Skeletal muscle satellite cell (primary cell): ENCODE results near the gene CARMIL3. TPM values are rescaled to one million over a fixed set of nuclear protein-coding genes. Genes with fewer than 3 reads are reported as not detected.
"Not testable (repeated sequence)": the region's sequence is repeated elsewhere in the genome, so short reads cannot be mapped to it uniquely, and the experiment has no call there.

Experiments
- H3K27me3 ChIP-seq: 2 replicates; pipeline ENCODE4 v1.7.0; 2013; ENCODE audit warnings: low read length; ENCODE audit not compliant: control insufficient read depth, insufficient read depth
- H3K36me3 ChIP-seq: 2 replicates; pipeline ENCODE4 v1.7.0; 2013; ENCODE audit warnings: mild to moderate bottlenecking, control low read depth, low read length; ENCODE audit not compliant: insufficient read depth
- H3K4me1 ChIP-seq: 2 replicates; pipeline ENCODE4 v1.7.0; 2013; ENCODE audit warnings: low read length; ENCODE audit not compliant: control insufficient read depth, insufficient read depth
- H3K4me2 ChIP-seq: 2 replicates; pipeline ENCODE4 v1.7.0; 2013; ENCODE audit warnings: mild to moderate bottlenecking, low read length
- H3K4me3 ChIP-seq: 2 replicates; pipeline ENCODE4 v1.7.0; 2013; ENCODE audit warnings: low read length
- H3K9ac ChIP-seq: 2 replicates; pipeline ENCODE4 v1.7.0; 2013; ENCODE audit warnings: mild to moderate bottlenecking, low read depth, low read length, moderate library complexity
- H3K9me3 ChIP-seq: replicated peaks from 2 replicates; pipeline ENCODE4 v1.7.0; 2013; ENCODE audit warnings: mild to moderate bottlenecking, control low read depth, low read length
- total RNA-seq: library from RNA; depleted of rRNA; stranded (reverse); fragments of >200 nt; gene quantifications from 2 replicates; pipeline ENCODE4 v1.2.3, GENCODE V29; 2012; rRNA removed

Gene CARMIL3, protein sequence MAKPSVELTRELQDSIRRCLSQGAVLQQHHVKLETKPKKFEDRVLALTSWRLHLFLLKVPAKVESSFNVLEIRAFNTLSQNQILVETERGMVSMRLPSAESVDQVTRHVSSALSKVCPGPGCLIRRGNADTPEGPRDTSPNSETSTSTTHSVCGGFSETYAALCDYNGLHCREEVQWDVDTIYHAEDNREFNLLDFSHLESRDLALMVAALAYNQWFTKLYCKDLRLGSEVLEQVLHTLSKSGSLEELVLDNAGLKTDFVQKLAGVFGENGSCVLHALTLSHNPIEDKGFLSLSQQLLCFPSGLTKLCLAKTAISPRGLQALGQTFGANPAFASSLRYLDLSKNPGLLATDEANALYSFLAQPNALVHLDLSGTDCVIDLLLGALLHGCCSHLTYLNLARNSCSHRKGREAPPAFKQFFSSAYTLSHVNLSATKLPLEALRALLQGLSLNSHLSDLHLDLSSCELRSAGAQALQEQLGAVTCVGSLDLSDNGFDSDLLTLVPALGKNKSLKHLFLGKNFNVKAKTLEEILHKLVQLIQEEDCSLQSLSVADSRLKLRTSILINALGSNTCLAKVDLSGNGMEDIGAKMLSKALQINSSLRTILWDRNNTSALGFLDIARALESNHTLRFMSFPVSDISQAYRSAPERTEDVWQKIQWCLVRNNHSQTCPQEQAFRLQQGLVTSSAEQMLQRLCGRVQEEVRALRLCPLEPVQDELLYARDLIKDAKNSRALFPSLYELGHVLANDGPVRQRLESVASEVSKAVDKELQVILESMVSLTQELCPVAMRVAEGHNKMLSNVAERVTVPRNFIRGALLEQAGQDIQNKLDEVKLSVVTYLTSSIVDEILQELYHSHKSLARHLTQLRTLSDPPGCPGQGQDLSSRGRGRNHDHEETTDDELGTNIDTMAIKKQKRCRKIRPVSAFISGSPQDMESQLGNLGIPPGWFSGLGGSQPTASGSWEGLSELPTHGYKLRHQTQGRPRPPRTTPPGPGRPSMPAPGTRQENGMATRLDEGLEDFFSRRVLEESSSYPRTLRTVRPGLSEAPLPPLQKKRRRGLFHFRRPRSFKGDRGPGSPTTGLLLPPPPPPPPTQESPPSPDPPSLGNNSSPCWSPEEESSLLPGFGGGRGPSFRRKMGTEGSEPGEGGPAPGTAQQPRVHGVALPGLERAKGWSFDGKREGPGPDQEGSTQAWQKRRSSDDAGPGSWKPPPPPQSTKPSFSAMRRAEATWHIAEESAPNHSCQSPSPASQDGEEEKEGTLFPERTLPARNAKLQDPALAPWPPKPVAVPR (N-terminal part only)
- total RNA-seq: under 0.01 TPM in 1 of 2 replicates, not detected in the other

DNA sequence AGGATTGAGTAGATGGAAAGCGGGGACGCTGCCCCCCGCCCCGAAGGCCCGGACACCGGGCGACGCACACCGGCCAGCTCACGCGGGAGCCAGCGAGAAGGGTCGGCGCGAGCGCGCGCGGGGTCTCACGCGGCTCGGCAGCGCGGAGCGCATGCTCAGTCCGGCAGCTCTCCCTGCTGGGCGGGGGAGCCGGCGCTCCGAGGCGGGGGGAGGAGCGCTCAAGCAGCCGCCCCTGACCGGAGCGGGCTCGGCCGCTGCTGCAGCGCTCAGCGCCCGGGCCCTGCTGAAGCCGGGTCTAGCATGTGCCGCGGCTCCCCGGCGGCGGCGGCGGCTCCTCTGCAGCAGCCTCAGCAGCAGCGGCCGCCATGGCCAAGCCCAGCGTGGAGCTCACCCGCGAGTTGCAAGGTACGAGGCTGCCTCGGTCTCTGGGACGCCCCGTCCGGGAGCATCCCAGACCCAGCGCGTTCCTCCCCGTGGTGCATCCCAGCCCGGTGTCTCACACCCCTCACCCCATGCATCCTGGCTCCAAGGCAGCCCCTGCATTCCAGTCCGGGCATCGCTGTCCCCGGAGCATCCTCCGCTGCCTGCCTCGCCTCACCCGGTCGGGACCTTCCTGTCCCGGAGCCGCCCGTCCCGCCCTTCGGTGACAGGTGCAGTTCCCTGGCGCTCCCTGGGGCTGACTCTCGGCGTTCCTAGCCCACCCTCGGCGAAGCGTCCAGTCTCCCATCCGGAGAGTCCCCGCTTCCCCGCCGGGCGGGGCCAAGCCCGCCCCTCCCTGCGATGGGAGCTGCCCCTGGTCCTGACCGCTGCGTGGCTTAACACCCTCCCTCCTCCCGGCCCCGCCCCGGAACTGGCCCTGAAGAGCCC, at the start of gene CARMIL3:
Gene CARMIL3, plus strand, starts transcription at position 221 of the 867 bp plus-strand sequence. Its CDS starts 145 bp downstream, at position 366.
- Histone ChIP-seq H3K27me3 (peaks cover 59% of the 10 kb centered on the region), H3K9ac (peak within 1 kb of the TSS; percentile 74), H3K36me3 (no peaks in the 10 kb centered on the region), H3K9me3 (no peaks in the 10 kb centered on the region), H3K4me3 (peak within 1 kb of the TSS; percentile 78), H3K4me2 (peak within 1 kb of the TSS; percentile 94), H3K4me1 (peaks cover 9% of the 10 kb centered on the region)

DNA sequence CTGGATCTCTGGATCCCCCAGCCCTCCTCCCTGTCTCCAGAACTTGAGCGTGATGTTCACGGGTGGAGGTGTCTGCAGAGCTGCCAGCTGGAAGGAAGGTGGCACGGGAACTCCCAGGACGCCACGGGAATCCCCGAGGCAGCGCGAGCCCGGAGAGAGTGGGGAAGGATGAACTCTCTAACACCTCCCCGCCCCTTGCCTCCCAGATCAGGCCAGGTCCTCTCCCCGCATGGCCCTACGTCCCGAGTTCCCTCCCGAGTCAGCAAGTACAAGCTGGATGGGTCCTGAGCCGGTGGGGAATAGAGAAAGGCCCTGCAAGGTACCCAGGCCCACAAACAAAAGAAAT, 45.4 kb upstream of the CARMIL3 start:
- not testable (repeated sequence) for H3K4me1 ChIP-seq, H3K27me3 ChIP-seq, H3K36me3 ChIP-seq, H3K9me3 ChIP-seq
- Histone ChIP-seq H3K4me3 (peak overlapping the region; percentile 67), H3K9ac (peak overlapping the region; percentile 47), H3K4me2 (peak overlapping the region; percentile 79)

DNA sequence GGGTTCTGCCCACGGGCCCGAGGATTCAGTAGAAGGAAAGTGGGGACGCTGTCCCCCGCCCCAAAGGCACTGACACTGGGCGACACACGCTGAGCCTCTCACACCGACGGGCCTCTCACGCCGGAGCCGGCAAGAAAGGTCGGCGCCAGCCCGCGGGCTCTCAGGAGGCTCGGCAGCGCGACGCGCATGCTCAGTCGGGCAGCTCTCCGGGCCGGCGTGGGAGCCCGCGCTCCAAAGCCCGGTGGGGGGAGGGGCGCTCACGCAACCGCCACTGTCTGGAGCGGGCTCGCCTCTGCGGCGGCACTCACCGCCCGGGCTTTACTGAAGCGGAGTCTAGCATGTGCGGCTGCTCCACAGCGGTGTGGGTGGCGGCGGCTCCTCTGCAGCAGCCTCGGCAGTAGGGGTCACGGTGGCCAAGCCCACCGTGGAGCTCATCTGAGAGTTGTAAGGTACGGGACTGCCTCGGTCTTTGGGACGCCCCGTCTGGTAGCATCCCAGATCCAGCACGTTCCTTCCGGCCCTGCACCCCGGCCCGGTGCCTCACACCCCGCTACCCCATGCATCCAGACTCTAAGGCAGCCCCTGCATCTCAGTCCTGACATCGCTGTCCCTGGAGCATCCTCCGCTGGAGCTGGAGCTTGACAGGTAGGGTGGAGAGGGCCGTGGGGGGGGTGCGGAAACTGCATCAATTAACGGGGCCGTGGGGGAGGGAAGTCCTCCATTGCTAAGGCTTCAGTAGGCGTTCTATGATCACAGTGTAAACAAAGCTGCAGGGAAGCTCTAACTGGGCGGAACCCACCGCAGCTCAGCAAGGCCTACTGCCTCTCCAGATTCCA, 44.8 kb upstream of the CARMIL3 start:
- Histone ChIP-seq H3K4me2 (peak overlapping the region; percentile 79), H3K9ac (peak overlapping the region; percentile 47), H3K4me3 (peak overlapping the region; percentile 67)
- H3K9me3 ChIP-seq, H3K4me1 ChIP-seq, H3K27me3 ChIP-seq, H3K36me3 ChIP-seq: not testable (repeated sequence)

DNA sequence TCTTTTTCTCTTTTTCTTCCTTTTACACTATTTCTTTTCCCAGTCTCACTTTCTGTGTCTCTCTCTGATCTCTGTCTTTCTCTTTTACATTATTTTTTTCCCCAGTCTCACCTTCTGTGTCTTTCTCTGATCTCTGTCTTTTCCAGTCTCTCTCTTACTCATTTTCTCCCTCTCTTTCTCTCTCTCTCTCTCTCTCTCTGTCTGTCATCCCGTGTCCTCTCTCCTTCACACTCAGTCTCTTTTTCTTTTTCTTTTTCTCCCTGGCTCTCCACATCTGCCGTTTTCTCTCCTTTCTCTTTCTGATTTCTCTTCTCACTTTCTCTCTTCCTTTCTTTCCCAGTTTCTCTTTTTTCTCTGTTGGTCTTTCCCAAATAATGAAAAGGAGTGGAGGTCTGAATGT, 40.8 kb upstream of the CARMIL3 start:
- Histone ChIP-seq H3K4me1 (no peaks in the 10 kb centered on the region), H3K27me3 (no peaks in the 10 kb centered on the region), H3K9ac (no peak overlapping the region), H3K9me3 (no peaks in the 10 kb centered on the region), H3K4me2 (no peak overlapping the region), H3K4me3 (no peak overlapping the region), H3K36me3 (no peaks in the 10 kb centered on the region)

DNA sequence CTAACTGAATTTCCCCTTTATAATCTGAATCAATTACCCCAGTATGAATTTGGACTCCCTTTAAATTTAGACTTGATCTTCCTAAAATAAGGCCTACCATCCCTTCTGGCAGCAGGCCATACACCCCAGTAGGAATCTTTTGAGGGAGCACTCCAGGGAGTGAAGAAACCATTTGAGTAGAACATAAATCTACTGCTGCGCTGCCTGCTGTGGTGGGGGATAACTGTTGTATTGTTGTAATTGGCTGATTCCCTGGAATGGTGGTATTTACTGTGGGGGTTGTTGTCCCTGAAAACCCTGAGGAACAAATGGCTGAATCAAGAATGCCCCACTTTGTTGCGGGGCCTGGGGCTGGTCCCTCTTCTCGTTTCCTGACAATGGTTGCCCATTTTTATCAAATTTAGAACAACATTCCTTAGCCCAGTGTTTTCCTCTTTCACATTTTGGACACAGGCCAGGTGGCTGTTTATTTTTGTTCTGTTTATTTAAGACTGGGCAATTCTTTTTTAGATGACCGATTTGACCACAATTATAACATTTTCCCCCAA, 39.0 kb upstream of the CARMIL3 start:
- not testable (repeated sequence) for H3K4me1 ChIP-seq, H3K4me2 ChIP-seq, H3K4me3 ChIP-seq, H3K27me3 ChIP-seq, H3K36me3 ChIP-seq, H3K9ac ChIP-seq, H3K9me3 ChIP-seq

DNA sequence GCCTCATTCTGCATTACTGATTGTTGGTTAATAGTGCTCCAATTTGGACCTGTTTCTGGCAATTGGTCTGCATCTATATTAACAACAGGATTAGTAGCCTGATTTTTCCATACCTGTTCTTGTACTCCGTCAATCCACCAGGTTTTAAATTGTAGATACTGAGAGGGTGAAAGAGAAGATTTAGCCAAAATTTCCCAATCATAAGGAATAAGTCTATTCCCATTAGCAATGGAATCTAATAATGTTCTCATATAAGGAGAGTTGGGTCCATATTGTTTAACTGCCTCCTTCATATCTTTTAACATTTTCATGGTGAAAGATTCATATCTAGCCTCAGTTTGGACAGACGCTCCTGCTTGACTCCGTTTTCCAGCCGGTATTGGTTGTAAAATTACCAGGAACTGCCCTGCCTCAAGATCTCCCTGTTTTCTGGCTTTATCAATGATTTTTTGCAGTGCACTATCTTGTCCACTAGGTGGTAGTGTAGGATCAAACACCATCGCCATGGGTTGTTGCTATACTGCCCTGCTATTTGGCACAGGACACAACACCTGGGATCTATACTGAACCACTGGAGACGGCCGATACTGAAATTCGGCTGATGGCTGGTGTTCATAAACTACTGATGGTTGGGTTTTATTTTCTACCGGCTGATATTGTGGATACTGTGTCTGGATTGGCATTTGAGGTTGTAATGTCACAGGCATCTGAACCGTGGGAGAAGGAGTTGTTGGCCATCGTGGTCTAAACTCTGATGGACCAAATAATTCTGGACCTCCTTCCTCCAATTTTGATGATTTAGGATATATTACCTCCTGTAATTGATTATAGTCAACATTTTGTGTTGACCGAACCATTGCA, 37.9 kb upstream of the CARMIL3 start:
- H3K36me3 ChIP-seq: no peaks in the 10 kb centered on the region
- no peak overlapping the region for H3K9ac ChIP-seq
- no peaks in the 10 kb centered on the region for H3K9me3 ChIP-seq
- H3K4me2 ChIP-seq: no peak overlapping the region
- H3K4me1 ChIP-seq: no peaks in the 10 kb centered on the region
- H3K4me3 ChIP-seq: no peak overlapping the region
- no peaks in the 10 kb centered on the region for H3K27me3 ChIP-seq

DNA sequence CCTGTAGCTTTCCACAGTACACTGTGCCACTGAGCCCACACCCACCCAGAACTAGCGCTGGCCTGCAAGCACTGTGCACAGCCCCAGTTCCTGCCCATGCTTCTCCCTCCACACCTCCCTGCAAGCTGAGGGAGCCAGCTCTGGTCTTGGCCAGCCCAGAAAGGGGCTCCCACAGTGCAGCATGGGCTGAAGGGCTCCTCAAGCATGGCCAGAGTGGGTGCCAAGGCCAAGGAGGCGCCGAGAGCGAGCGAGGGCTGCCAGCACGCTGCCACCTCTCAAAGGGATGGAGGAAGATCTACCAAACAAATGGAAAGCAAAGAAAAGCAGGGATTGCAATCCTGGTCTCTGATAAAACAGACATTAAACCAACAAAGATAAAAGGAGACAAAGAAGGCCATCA, 36.1 kb upstream of the CARMIL3 start:
- not testable (repeated sequence) for H3K9ac ChIP-seq, H3K36me3 ChIP-seq, H3K4me2 ChIP-seq, H3K27me3 ChIP-seq, H3K4me3 ChIP-seq, H3K9me3 ChIP-seq, H3K4me1 ChIP-seq

DNA sequence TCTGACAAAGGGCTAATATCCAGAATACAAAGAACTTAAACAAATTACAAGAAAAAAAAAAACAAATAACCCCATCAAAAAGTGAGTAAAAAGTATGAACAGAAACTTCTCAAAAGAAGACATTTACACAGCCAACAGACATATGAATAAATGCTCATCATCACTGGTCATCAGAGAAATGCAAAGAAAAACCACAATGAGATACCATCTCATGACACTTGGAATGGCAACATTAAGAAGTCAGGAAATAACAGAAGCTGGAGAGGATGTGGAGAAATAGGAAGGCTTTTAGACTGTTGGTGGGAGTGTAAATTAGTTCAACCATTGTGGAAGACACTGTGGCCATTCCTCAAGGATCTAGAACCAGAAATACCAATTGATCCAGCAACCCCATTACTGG, 32.8 kb upstream of the CARMIL3 start:
- H3K4me3 ChIP-seq, H3K9ac ChIP-seq, H3K27me3 ChIP-seq, H3K4me1 ChIP-seq, H3K36me3 ChIP-seq, H3K9me3 ChIP-seq, H3K4me2 ChIP-seq: not testable (repeated sequence)

DNA sequence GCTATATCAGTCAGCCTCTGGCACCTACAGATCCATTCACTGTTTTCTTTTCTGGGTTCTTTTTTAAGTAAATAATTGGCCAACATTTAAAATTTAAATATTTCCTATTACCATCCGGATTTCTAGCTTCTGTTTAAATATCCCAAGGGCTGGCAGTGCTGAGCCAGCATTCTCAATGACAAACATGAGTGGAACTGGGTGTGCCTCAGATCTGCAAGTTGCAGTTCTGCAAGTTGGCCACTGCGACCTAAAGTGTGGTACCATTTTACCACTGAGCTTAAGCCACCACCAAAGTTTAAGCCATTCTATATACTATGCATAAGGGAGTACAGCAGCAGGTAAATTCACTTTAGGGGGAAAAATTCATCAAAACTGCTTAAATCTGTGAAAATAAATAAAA, 31.9 kb upstream of the CARMIL3 start:
- H3K4me2 ChIP-seq, H3K9me3 ChIP-seq, H3K27me3 ChIP-seq, H3K9ac ChIP-seq, H3K4me3 ChIP-seq, H3K4me1 ChIP-seq, H3K36me3 ChIP-seq: not testable (repeated sequence)
